Activated CD4-positive, alpha-beta T cell treated with anti-CD3 and anti-CD28 coated beads, Interleukin-2, amount 10 ng/mL, durations not matched to agents 24 days and 14 days (primary cell): ENCODE data around the gene SMARCA4. TPM values are rescaled to one million over a fixed set of nuclear protein-coding genes. Genes with fewer than 3 reads are reported as not detected.
"Not testable (repeated sequence)": the region's sequence is repeated elsewhere in the genome, so short reads cannot be mapped to it uniquely, and the experiment has no call there.

Experiments
- DNase-seq: peaks from one replicate; pipeline ENCODE4 v3.0.0; 2022
- H3K27ac Mint-ChIP-seq: one replicate; pipeline ENCODE4 v1.8.0; 2022; ENCODE audit warnings: mild to moderate bottlenecking, mixed read lengths
- H3K27me3 Mint-ChIP-seq: one replicate; pipeline ENCODE4 v1.8.0; 2022; ENCODE audit warnings: mixed read lengths
- H3K36me3 Mint-ChIP-seq: one replicate; pipeline ENCODE4 v1.8.0; 2022; ENCODE audit warnings: low read depth, mild to moderate bottlenecking, mixed read lengths
- H3K4me1 Mint-ChIP-seq: one replicate; pipeline ENCODE4 v1.8.0; 2021; ENCODE audit warnings: mixed read lengths
- H3K4me3 Mint-ChIP-seq: one replicate; pipeline ENCODE4 v1.8.0; 2022; ENCODE audit warnings: mild to moderate bottlenecking, moderate library complexity, mixed read lengths
- H3K9me3 Mint-ChIP-seq: one replicate; pipeline ENCODE4 v1.8.0; 2021; ENCODE audit warnings: mixed read lengths
- intact Hi-C: fragments of 100-400 bp; cut with micrococcal nuclease; formaldehyde crosslinking; loops from one replicate; pipeline ENCODE4 v1.15.1; 2023
- total RNA-seq: library from RNA; stranded (reverse); gene quantifications from 2 replicates; pipeline ENCODE4 v1.2.3, GENCODE V29; 2022

The SMARCA4 gene
- total RNA-seq, 1 donor from 2014 or later: 165 TPM

DNA sequence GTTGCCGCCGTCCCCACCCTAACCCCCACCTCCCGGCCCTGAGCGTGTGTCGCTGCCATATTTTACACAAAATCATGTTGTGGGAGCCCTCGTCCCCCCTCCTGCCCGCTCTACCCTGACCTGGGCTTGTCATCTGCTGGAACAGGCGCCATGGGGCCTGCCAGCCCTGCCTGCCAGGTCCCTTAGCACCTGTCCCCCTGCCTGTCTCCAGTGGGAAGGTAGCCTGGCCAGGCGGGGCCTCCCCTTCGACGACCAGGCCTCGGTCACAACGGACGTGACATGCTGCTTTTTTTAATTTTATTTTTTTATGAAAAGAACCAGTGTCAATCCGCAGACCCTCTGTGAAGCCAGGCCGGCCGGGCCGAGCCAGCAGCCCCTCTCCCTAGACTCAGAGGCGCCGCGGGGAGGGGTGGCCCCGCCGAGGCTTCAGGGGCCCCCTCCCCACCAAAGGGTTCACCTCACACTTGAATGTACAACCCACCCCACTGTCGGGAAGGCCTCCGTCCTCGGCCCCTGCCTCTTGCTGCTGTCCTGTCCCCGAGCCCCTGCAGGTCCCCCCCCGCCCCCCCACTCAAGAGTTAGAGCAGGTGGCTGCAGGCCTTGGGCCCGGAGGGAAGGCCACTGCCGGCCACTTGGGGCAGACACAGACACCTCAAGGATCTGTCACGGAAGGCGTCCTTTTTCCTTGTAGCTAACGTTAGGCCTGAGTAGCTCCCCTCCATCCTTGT is 38.8 kb upstream of the SMARCA4 start:
- no peak for DNase-seq
- Mint-ChIP-seq H3K4me3 (no peak overlapping the region), H3K4me1 (peaks cover under 1% of the 10 kb centered on the region), H3K36me3 (peaks cover 26% of the 10 kb centered on the region), H3K27me3 (no peaks in the 10 kb centered on the region), H3K27ac (no peak overlapping the region), H3K9me3 (no peaks in the 10 kb centered on the region)
- intact Hi-C loops: no loop called here

GRCh38 chr19:10922638-10923014 is 38.2 kb upstream of the SMARCA4 start:
- intact Hi-C loops: no loop called here
- H3K27ac Mint-ChIP-seq: no peak overlapping the region

DNA sequence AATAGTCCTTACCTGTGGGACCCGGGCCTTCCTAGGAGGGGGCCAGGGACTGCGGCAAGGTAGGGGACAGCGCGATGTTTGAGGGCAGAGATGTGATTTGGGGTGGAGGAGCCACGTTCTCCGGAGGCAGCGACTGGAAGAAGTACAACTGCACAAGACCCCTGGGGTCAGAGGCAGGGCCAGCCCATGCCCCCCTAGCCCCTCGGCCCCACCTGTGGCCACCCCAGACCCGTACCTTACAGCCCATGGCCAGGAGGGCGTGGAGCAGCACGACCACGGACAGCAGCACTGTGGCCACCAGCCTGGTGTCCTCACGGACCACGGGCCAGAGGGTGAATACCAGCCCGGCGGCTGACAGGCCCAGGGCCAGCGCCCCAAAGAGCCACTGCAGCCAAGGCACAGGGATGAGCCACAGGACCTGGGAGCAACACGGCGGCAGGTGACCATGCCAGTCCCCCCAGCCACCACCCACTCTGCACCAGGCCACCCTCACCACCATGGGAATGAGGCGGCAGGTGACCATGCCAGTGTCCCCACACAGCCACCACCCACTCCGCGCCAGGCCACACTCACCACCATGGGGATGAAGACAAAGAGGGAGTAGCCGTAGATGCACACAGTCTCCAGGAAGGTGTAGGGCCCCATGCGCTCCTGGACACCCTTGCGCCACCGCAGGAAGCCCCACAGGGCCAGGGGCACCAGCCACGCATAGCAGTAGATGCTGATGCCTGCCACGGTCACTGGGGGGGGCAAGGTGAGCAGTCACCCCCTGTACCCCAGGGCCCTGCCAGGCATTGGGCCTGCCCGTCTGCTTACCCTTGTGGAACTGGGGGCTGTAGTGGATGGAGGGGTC is 37.3 kb upstream of the SMARCA4 start:
- Mint-ChIP-seq H3K36me3 (peaks cover 28% of the 10 kb centered on the region), H3K27ac (no peak overlapping the region), H3K4me3 (no peak overlapping the region), H3K27me3 (no peaks in the 10 kb centered on the region), H3K9me3 (no peaks in the 10 kb centered on the region), H3K4me1 (peaks cover 10% of the 10 kb centered on the region)
- DNase-seq: no peak
- intact Hi-C loops: no loop called here

More at GRCh38 chr19:10922638-10923014, 38.2 kb upstream of the SMARCA4 start:
- Mint-ChIP-seq H3K4me3 (no peak overlapping the region), H3K4me1 (peaks cover 6% of the 10 kb centered on the region), H3K27me3 (no peaks in the 10 kb centered on the region), H3K36me3 (peaks cover 27% of the 10 kb centered on the region), H3K9me3 (no peaks in the 10 kb centered on the region)
- no peak for DNase-seq

- Mint-ChIP-seq H3K27ac (no peak overlapping the region), H3K27me3 (no peaks in the 10 kb centered on the region), H3K9me3 (no peaks in the 10 kb centered on the region), H3K4me3 (no peak overlapping the region), H3K36me3 (peaks cover 28% of the 10 kb centered on the region), H3K4me1 (peaks cover 12% of the 10 kb centered on the region)
- intact Hi-C loops: no loop called here
- no peak for DNase-seq
Observed at GRCh38 chr19:10924597-10924996, 36.2 kb upstream of the SMARCA4 start.

- Mint-ChIP-seq H3K27me3 (no peaks in the 10 kb centered on the region), H3K27ac (peak overlapping the region; percentile 89), H3K9me3 (no peaks in the 10 kb centered on the region), H3K36me3 (peaks cover 27% of the 10 kb centered on the region), H3K4me3 (peak overlapping the region; percentile 96), H3K4me1 (peaks cover 15% of the 10 kb centered on the region)
- intact Hi-C loops: loop anchor here (2.0 kb wide), 2 partner anchors 33 to 55 kb away; partner anchors contain the start of gene SMARCA4
- peak; percentile 72 for DNase-seq
Observed at GRCh38 chr19:10927730-10928562, 32.9 kb upstream of the SMARCA4 start.

DNA sequence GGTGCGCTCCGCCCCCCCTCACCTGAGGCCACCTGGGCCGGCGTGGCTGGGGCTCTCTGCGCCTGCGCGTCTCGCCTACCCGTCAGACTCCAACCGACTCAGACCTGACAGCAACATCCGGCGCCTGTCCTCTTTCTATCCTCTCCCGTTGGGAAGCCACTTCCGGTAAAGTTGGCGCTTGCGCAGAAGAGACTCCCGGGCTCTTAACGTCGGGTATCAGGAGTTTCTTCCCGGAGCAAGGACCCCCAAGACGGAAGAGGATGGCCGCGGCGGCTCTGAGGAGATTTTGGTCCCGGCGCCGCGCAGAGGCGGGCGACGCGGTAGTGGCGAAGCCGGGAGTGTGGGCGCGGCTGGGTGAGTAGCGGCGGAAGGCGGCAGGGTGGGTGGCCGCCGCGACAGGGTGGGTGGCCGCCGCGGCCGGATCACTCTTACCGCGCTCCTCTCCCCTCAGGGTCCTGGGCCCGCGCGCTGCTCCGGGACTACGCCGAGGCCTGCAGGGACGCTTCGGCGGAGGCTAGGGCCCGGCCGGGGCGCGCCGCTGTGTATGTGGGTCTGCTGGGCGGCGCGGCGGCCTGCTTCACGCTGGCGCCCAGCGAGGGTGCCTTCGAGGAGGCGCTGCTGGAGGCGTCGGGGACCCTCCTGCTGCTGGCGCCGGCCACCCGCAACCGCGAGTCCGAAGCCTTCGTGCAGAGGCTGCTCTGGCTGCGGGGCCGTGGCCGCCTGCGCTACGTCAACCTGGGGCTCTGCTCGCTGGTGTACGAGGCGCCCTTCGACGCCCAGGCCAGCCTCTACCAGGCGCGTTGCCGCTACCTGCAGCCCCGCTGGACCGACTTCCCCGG is 32.0 kb upstream of the SMARCA4 start, which contains the start of the genes TIMM29 and YIPF2:
TIMM29 (plus strand) TSS at position 249 of the 839 bp plus-strand sequence; CDS start at position 261, 12 bp downstream.
YIPF2 (minus strand) TSS at position 77 of the 839 bp plus-strand sequence. CDS start 229 bp downstream, outside the sequence.
- Mint-ChIP-seq H3K4me3 (peak within 1 kb of the TSS; percentile 96), H3K9me3 (no peaks in the 10 kb centered on the region), H3K27ac (peak within 1 kb of the TSS; percentile 89), H3K36me3 (peaks cover 23% of the 10 kb centered on the region), H3K27me3 (no peaks in the 10 kb centered on the region), H3K4me1 (peaks cover 15% of the 10 kb centered on the region)
- intact Hi-C loops: loop anchor here (2.0 kb wide), 2 partner anchors 32 to 56 kb away; partner anchors contain the start of gene SMARCA4
- peak; percentile 98 for DNase-seq

DNA sequence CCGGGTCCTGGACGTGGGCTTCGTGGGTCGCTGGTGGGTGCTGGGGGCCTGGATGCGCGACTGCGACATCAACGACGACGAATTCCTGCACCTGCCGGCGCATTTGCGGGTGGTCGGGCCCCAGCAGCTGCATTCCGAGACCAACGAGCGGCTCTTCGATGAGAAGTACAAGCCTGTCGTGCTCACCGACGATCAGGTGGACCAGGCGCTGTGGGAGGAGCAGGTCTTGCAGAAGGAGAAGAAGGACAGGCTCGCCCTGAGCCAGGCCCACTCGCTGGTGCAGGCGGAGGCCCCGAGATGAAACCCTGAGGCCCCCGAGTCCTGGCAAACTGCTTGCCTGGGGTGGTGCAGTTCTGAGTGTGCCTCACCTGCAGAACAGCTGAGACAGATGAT is 31.4 kb upstream of the SMARCA4 start:
- no peak for DNase-seq
- H3K27ac Mint-ChIP-seq: peak overlapping the region; percentile 53
- H3K27me3 Mint-ChIP-seq: no peaks in the 10 kb centered on the region
- intact Hi-C loops: loop anchor here (2.0 kb wide), 2 partner anchors 31 to 57 kb away; partner anchors contain the start of gene SMARCA4
- peaks cover 20% of the 10 kb centered on the region for H3K36me3 Mint-ChIP-seq
- peak overlapping the region; percentile 96 for H3K4me3 Mint-ChIP-seq
- H3K9me3 Mint-ChIP-seq: no peaks in the 10 kb centered on the region
- H3K4me1 Mint-ChIP-seq: peaks cover 15% of the 10 kb centered on the region

- Mint-ChIP-seq H3K4me3 (no peak overlapping the region), H3K9me3 (no peaks in the 10 kb centered on the region), H3K4me1 (peaks cover 5% of the 10 kb centered on the region), H3K27me3 (no peaks in the 10 kb centered on the region), H3K27ac (no peak overlapping the region), H3K36me3 (peaks cover 9% of the 10 kb centered on the region)
- no peak for DNase-seq
- intact Hi-C loops: loop anchor here (5.0 kb wide), 1 partner anchor 62 kb away; no protein-coding TSS in a partner anchor
Observed at GRCh38 chr19:10935371-10936059, 25.3 kb upstream of the SMARCA4 start.

- Mint-ChIP-seq H3K27me3 (no peaks in the 10 kb centered on the region), H3K9me3 (no peaks in the 10 kb centered on the region), H3K4me1 (peaks cover 4% of the 10 kb centered on the region), H3K36me3 (peaks cover 5% of the 10 kb centered on the region), H3K4me3 (no peak overlapping the region), H3K27ac (peak overlapping the region; percentile 20)
- intact Hi-C loops: loop anchor here (5.0 kb wide), 1 partner anchor 61 kb away; no protein-coding TSS in a partner anchor
- DNase-seq: peak; percentile 85
Observed at GRCh38 chr19:10936661-10937084, 24.2 kb upstream of the SMARCA4 start.

- not testable (repeated sequence) for H3K27me3 Mint-ChIP-seq, H3K9me3 Mint-ChIP-seq, H3K4me3 Mint-ChIP-seq, H3K27ac Mint-ChIP-seq, H3K4me1 Mint-ChIP-seq, H3K36me3 Mint-ChIP-seq, DNase-seq
- intact Hi-C loops: loop anchor here (2.0 kb wide), 1 partner anchor 21 kb away; no protein-coding TSS in a partner anchor
Observed at GRCh38 chr19:10941649-10942048, 19.2 kb upstream of the SMARCA4 start.

GRCh38 chr19:10943412-10943811 is 17.4 kb upstream of the SMARCA4 start:
- intact Hi-C loops: loop anchor here (2.0 kb wide), 1 partner anchor 19 kb away; no protein-coding TSS in a partner anchor
- H3K4me3 Mint-ChIP-seq, H3K27me3 Mint-ChIP-seq: not testable (repeated sequence)

DNA sequence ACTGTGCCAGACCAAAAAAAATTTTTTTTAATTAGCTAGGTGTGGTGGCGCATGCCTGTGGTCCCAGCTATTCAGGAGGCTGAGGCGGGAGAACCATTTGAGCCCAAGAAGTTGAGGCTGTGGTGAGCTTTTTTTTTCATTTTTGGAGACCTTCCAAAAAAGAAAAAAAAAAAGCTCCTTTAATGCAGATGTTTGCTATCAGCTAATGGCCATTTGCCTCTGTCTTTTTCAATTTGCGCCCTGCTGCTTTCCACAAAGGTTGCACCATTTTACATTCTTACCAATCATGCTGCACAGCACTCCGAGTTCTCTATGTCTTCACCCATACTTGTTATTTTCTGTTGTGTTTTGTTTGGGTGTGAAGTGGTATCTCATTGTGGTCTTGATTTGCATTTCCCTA is 15.6 kb upstream of the SMARCA4 start:
- no peak overlapping the region for H3K4me3 Mint-ChIP-seq
- no peak for DNase-seq
- intact Hi-C loops: no loop called here
- no peaks in the 10 kb centered on the region for H3K27me3 Mint-ChIP-seq
- H3K27ac Mint-ChIP-seq: no peak overlapping the region
- H3K36me3 Mint-ChIP-seq: no peaks in the 10 kb centered on the region
- H3K9me3 Mint-ChIP-seq: no peaks in the 10 kb centered on the region
- no peaks in the 10 kb centered on the region for H3K4me1 Mint-ChIP-seq

More at GRCh38 chr19:10943412-10943811, 17.4 kb upstream of the SMARCA4 start:
- not testable (repeated sequence) for DNase-seq, H3K4me1 Mint-ChIP-seq, H3K27ac Mint-ChIP-seq, H3K36me3 Mint-ChIP-seq, H3K9me3 Mint-ChIP-seq
